HG02970 (cell line): Measurements from ENCODE around the gene DNAJA2.
"Not testable (repeated sequence)": the region's sequence is repeated elsewhere in the genome, so short reads cannot be mapped to it uniquely, and the experiment has no call there.

ENCODE experiments used
- ATAC-seq: cut with Tn5 transposase; IDR thresholded peaks from one replicate; pipeline ENCODE4 v1.9.1; 2021; ENCODE audit warnings: mild to moderate bottlenecking, moderate library complexity, moderate number of reproducible peaks; ENCODE audit not compliant: unreplicated experiment, low FRiP score

The DNAJA2 gene

GRCh38 chr16:46975908-46976470 is 2.5 kb upstream of the DNAJA2 start:
- no peak for ATAC-seq

- ATAC-seq = no peak
Observed at GRCh38 chr16:46975165-46975564, 1.7 kb upstream of the DNAJA2 start.

- no peak for ATAC-seq
Observed at GRCh38 chr16:46974352-46974751, 878 bp upstream of the DNAJA2 start.

- ATAC-seq = no peak
Observed at GRCh38 chr16:46973996-46974324, 486 bp upstream of the DNAJA2 start.

- peak; percentile 41 for ATAC-seq
Observed at GRCh38 chr16:46972429-46973206, 856 bp downstream of the DNAJA2 start.

- no peak for ATAC-seq
Observed at GRCh38 chr16:46971271-46971670, 2.2 kb downstream of the DNAJA2 start.

- ATAC-seq = no peak
Observed at GRCh38 chr16:46970089-46970488, 3.4 kb downstream of the DNAJA2 start.

- no peak for ATAC-seq
Observed at GRCh38 chr16:46968063-46968435, 5.4 kb downstream of the DNAJA2 start.

- no peak for ATAC-seq
Observed at GRCh38 chr16:46962629-46963028, 10.8 kb downstream of the DNAJA2 start.

- no peak for ATAC-seq
Observed at GRCh38 chr16:46961373-46962353, 11.8 kb downstream of the DNAJA2 start.

GRCh38 chr16:46954562-46954961 is 18.9 kb downstream of the DNAJA2 start:
- ATAC-seq = no peak

GRCh38 chr16:46950009-46950408 is 23.5 kb downstream of the DNAJA2 start:
- no peak for ATAC-seq

- no peak for ATAC-seq
Observed at GRCh38 chr16:46949241-46949892, 24.1 kb downstream of the DNAJA2 start.

- no peak for ATAC-seq
Observed at GRCh38 chr16:46948548-46949166, 24.8 kb downstream of the DNAJA2 start.

GRCh38 chr16:46947900-46948547 is 25.4 kb downstream of the DNAJA2 start:
- no peak for ATAC-seq

GRCh38 chr16:46944713-46945112 is 28.8 kb downstream of the DNAJA2 start:
- not testable (repeated sequence) for ATAC-seq

- ATAC-seq = no peak
Observed at GRCh38 chr16:46937536-46937935, 35.9 kb downstream of the DNAJA2 start.

GRCh38 chr16:46932802-46933201 is 40.7 kb downstream of the DNAJA2 start:
- ATAC-seq = no peak

GRCh38 chr16:46930861-46931260 is 42.6 kb downstream of the DNAJA2 start:
- ATAC-seq = no peak
